ENCODE data around the gene PHAF1.

DNA sequence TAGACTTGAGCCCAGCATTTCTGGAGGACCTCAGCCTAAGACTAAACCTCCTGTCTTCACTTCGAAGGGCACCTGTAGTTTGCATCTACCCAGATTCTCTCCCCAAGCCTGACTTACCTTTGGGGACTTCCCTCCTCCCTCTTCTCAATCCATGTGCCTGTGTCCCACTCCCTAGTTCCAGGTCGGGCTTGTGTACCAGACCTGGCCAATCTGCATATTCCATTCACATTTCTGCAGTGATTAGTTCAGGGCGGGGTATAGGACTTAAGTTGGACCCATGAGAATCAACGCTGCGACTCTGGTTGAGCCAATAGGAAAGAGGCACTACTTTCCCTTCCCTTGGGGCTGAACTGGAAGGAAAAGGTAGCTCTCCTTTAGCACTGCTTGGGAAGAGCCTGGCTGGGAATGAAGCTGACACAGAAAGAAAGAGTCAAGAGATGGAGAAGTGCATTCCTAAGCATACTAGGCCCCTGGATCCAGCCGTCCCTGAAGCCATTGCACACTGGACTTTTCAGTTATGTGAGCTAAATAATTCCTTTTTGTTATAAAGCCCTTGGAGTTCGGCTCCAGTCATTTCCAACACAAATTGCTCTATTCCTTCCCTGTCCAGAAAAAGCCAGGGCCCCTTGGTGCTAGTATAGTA is 47.5 kb downstream of the PHAF1 start:
- TF ChIP-seq CTCF (IDR thresholded peaks at IDR 0.05) (no peak), POLR2A (IDR thresholded peaks at IDR 0.05) (no peak)

Measured in thyroid gland (tissue), 4 donors.